Suprapubic skin (tissue), 4 donors: Measurements from ENCODE around the gene TRMT11. TPM values are rescaled to one million over a fixed set of nuclear protein-coding genes. Genes with fewer than 3 reads are reported as not detected.

Experiments
- DNase-seq, 2 donors: peaks; one replicate each; pipeline ENCODE4 v3.0.0-alpha.2; 2019; ENCODE audit warnings: low spot score in 2 of 2
- H3K27ac ChIP-seq: fragments of 200-600 bp; sonication (generic); one replicate; pipeline ENCODE4 v1.5.1; 2019
- H3K27me3 ChIP-seq: fragments of 200-600 bp; sonication (generic); one replicate; pipeline ENCODE4 v1.5.1; 2019
- H3K36me3 ChIP-seq: fragments of 200-600 bp; sonication (generic); one replicate; pipeline ENCODE4 v1.5.1; 2019
- H3K4me1 ChIP-seq: fragments of 200-600 bp; sonication (generic); one replicate; pipeline ENCODE4 v1.5.1; 2019
- H3K4me3 ChIP-seq: fragments of 200-600 bp; sonication (generic); one replicate; pipeline ENCODE4 v1.5.1; 2019; ENCODE audit warnings: mild to moderate bottlenecking
- H3K9me3 ChIP-seq: fragments of 200-600 bp; sonication (generic); one replicate; pipeline ENCODE4 v1.5.1; 2019
- EP300 ChIP-seq: sonication (generic); formaldehyde crosslinking; IDR thresholded peaks from one replicate; pipeline ENCODE4 v1.6.1; 2017; ENCODE audit warnings: antibody characterized with exemption
- POLR2A ChIP-seq, 2 donors: fragments of 450-650 bp; IDR thresholded peaks; one replicate each; pipeline ENCODE4 v1.6.1; 2017; ENCODE audit warnings: antibody characterized with exemption in 2 of 2, mild to moderate bottlenecking in 2 of 2, moderate library complexity in 2 of 2
- POLR2AphosphoS5 ChIP-seq, 3 donors: sonication (generic); formaldehyde crosslinking; IDR thresholded peaks; one replicate each; pipeline ENCODE4 v1.6.1; 2017; ENCODE audit warnings: antibody characterized with exemption in 3 of 3
- WGBS: methylation state at CpG from one replicate; pipeline ENCODE4 v1.1.5; 2018; 5-methylcytosine and 5-hydroxymethylcytosine counted together
- total RNA-seq, 4 donors: library from RNA; depleted of rRNA; stranded (reverse); fragments of >200 nt; gene quantifications; one replicate each; pipeline ENCODE4 v1.1.0, GENCODE V29; 2016
- TF ChIP-seq, protein P1 (sequence below), 2 donors: fragments of 200-600 bp in 1 of 2; fragments of 450-650 bp in 1 of 2; sonication (generic) in 1 of 2; IDR thresholded peaks; one replicate each; pipeline ENCODE4 v1.5.1; 2016 to 2019; ENCODE audit warnings: antibody characterized with exemption in 2 of 2, mild to moderate bottlenecking in 1 of 2, moderate library complexity in 1 of 2

The TRMT11 gene
- total RNA-seq, 4 donors from 2014 or later, result 6.6 to 28.4 (median 11.1) TPM

DNA sequence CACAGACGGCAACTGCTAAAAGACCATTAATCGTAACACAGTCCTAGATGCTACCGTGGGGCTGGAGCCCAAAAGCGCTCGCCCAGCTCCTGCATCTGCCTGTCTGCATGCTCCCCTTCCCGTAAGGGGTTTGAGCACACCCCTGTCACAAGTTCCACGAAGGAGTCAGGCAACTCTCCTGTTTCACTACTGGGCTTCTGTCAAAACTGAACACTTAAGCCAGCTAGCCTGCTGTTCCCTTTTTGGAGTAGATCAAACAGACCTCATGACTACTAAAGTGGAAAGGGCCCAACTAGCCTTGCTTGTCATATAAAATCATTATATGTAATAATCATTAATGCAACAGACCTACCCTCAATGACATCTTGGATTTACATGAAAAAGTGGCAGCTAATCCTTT is 61.3 kb downstream of the TRMT11 start:
- Histone ChIP-seq H3K4me3 (no peak overlapping the region), H3K4me1 (no peaks in the 10 kb centered on the region), H3K36me3 (peaks cover 20% of the 10 kb centered on the region), H3K27me3 (no peaks in the 10 kb centered on the region), H3K27ac (no peak overlapping the region), H3K9me3 (no peaks in the 10 kb centered on the region)
- no peak for DNase-seq
- WGBS, result 94% methylated on average over 7 of the region's 7 CpGs
- TF ChIP-seq EP300 (no peak), POLR2AphosphoS5 (IDR thresholded peaks at IDR 0.05) (no peak), POLR2A (IDR thresholded peaks at IDR 0.05) (no peak)
- TF ChIP-seq, protein P1, sequence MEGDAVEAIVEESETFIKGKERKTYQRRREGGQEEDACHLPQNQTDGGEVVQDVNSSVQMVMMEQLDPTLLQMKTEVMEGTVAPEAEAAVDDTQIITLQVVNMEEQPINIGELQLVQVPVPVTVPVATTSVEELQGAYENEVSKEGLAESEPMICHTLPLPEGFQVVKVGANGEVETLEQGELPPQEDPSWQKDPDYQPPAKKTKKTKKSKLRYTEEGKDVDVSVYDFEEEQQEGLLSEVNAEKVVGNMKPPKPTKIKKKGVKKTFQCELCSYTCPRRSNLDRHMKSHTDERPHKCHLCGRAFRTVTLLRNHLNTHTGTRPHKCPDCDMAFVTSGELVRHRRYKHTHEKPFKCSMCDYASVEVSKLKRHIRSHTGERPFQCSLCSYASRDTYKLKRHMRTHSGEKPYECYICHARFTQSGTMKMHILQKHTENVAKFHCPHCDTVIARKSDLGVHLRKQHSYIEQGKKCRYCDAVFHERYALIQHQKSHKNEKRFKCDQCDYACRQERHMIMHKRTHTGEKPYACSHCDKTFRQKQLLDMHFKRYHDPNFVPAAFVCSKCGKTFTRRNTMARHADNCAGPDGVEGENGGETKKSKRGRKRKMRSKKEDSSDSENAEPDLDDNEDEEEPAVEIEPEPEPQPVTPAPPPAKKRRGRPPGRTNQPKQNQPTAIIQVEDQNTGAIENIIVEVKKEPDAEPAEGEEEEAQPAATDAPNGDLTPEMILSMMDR (IDR thresholded peaks at IDR 0.05), result no peak

DNA sequence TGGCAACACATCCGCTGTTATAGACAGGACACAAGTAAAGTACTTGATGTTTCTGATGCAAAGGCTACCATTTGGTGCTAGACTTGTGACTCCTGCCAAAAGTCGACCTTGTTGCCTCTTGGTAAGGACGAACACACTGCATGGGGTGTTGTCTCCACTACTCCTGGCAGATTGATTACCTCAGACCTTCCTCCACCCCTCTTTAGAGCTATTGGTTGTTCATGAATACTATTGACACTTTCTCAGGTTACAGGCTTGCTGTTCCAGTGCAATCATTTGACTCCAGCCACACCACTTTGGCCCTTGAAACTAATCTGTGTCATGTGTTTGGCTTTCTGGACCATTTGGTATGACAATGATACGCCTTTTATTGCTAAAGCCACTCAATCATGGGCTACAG is 62.3 kb downstream of the TRMT11 start:
- TF ChIP-seq POLR2A (IDR thresholded peaks at IDR 0.05) (no peak), POLR2AphosphoS5 (IDR thresholded peaks at IDR 0.05) (no peak), EP300 (no peak)
- TF ChIP-seq, protein P1 (IDR thresholded peaks at IDR 0.05), result no peak
- H3K4me3 ChIP-seq, result no peak overlapping the region
- no peaks in the 10 kb centered on the region for H3K9me3 ChIP-seq
- no peaks in the 10 kb centered on the region for H3K27me3 ChIP-seq
- DNase-seq, result no peak
- 80% methylated on average over 4 of the region's 4 CpGs for WGBS
- H3K36me3 ChIP-seq, result peaks cover 18% of the 10 kb centered on the region
- no peak overlapping the region for H3K27ac ChIP-seq
- H3K4me1 ChIP-seq, result no peaks in the 10 kb centered on the region

- peaks cover 14% of the 10 kb centered on the region for H3K36me3 ChIP-seq
- H3K9me3 ChIP-seq, result no peaks in the 10 kb centered on the region
- no peak for TF ChIP-seq POLR2A (IDR thresholded peaks at IDR 0.05)
- TF ChIP-seq POLR2AphosphoS5 (IDR thresholded peaks at IDR 0.05), result no peak
- no peak for TF ChIP-seq EP300
- TF ChIP-seq, protein P1 (IDR thresholded peaks at IDR 0.05), result no peak
- H3K4me1 ChIP-seq, result peaks cover 16% of the 10 kb centered on the region
- no peak for DNase-seq
- 68% methylated on average over 1 of the region's 1 CpG for WGBS
- no peak overlapping the region for H3K4me3 ChIP-seq
- no peak overlapping the region for H3K27ac ChIP-seq
- no peaks in the 10 kb centered on the region for H3K27me3 ChIP-seq
Observed at GRCh38 chr6:126050795-126051194, 64.5 kb downstream of the TRMT11 start.

DNA sequence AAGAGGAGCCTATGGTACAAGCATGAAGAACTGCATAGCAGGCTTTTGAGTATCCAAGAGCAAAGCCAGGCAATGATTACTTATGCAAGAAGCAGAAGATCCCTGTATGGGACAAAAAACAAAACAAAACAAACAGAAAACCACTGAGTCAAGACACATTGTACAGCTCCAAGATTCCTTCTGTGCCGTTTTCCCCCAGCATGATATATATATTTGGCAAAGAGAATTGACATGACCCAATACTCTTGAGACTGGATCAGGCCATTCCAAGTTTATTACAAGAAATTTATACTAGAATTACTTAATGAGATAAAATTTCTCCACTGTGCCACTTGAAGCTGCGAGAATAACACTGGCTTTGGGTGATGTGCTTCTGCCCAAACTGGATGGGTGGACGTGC is 65.5 kb downstream of the TRMT11 start:
- H3K36me3 ChIP-seq, result peaks cover 14% of the 10 kb centered on the region
- H3K9me3 ChIP-seq, result no peaks in the 10 kb centered on the region
- 86% methylated on average over 3 of the region's 3 CpGs for WGBS
- H3K4me1 ChIP-seq, result peaks cover 16% of the 10 kb centered on the region
- TF ChIP-seq EP300, result no peak
- TF ChIP-seq POLR2AphosphoS5 (IDR thresholded peaks at IDR 0.05), result no peak
- TF ChIP-seq, protein P1 (IDR thresholded peaks at IDR 0.05), result no peak
- no peak for TF ChIP-seq POLR2A (IDR thresholded peaks at IDR 0.05)
- no peaks in the 10 kb centered on the region for H3K27me3 ChIP-seq
- H3K4me3 ChIP-seq, result no peak overlapping the region
- DNase-seq, result no peak
- H3K27ac ChIP-seq, result no peak overlapping the region

- Histone ChIP-seq H3K4me3 (no peak overlapping the region), H3K9me3 (no peaks in the 10 kb centered on the region), H3K4me1 (peaks cover 16% of the 10 kb centered on the region), H3K27me3 (no peaks in the 10 kb centered on the region), H3K27ac (no peak overlapping the region), H3K36me3 (peaks cover 9% of the 10 kb centered on the region)
- WGBS, result 0% methylated on average over 1 of the region's 1 CpG
- no peak for TF ChIP-seq EP300
- TF ChIP-seq POLR2AphosphoS5 (IDR thresholded peaks at IDR 0.05), result no peak
- TF ChIP-seq, protein P1 (IDR thresholded peaks at IDR 0.05), result no peak
- TF ChIP-seq POLR2A (IDR thresholded peaks at IDR 0.05), result no peak
- DNase-seq, result no peak
Observed at GRCh38 chr6:126052485-126052884, 66.1 kb downstream of the TRMT11 start.
